Measurements from ENCODE around the gene SNRNP40. TPM values are rescaled to one million over a fixed set of nuclear protein-coding genes. Genes with fewer than 3 reads are reported as not detected.

The SNRNP40 gene
- total and polyA plus RNA-seq, 10 of the 15 experiments (the other 5 are each of a cell fraction or from before 2014, with no cell fraction given), result 34.9 to 212 (median 115) TPM

- Histone ChIP-seq H3K9ac (ENCODE audit: control insufficient read depth, insufficient read depth, low read length) (peak overlapping the region; percentile 97), H3K27me3 (replicated peaks in 1 of 2; ENCODE audit: control insufficient read depth in 2 of 2, insufficient read depth in 2 of 2, low read length in 1 of 2) (no peaks in the 10 kb centered on the region), H3K4me1 (ENCODE audit: control insufficient read depth, insufficient read depth, low read length) (no peaks in the 10 kb centered on the region), H3K4me3 (peak overlapping the region; percentile 96), H3K27ac (ENCODE audit: control insufficient read depth, insufficient read depth) (peak overlapping the region; percentile 88), H3K79me2 (ENCODE audit: control insufficient read depth, insufficient read depth, low read length) (peaks cover 45% of the 10 kb centered on the region), H4K20me1 (ENCODE audit: control insufficient read depth, insufficient read depth) (no peaks in the 10 kb centered on the region), H3K9me3 (replicated peaks; ENCODE audit: control insufficient read depth, insufficient read depth, low read length) (no peaks in the 10 kb centered on the region), H3K36me3 (ENCODE audit: control insufficient read depth in 2 of 2, insufficient read depth in 2 of 2, low read length in 1 of 2) (peaks cover 1 to 23% of the 10 kb centered on the region in 2 experiments; a peak in 3 of 4 replicates), H2AFZ (ENCODE audit: control insufficient read depth, low read depth, low read length) (peak overlapping the region; percentile 85), H3K4me2 (ENCODE audit: control insufficient read depth, insufficient read depth) (peak overlapping the region; percentile 72)
- TSS peak; percentile 80 for BruUV-seq (replicated peaks)
- DNase-seq (ENCODE audit: low read depth, low spot score) (no peak), ATAC-seq (no peak), FAIRE-seq (no peak)
- ChIA-PET RAD21 (ENCODE audit: unreplicated experiment) (interaction anchor here (1.1 to 1.3 kb wide), 3 partner anchors 99 to 253 kb away, joined by 3 to 7 read pairs (median 5); no protein-coding TSS in a partner anchor), SMC1A (ENCODE audit: uncharacterized antibody, unreplicated experiment) (interaction anchor here (0.9 to 1.3 kb wide), 8 partner anchors 12 to 308 kb away, joined by 3 to 5 read pairs (median 4); partner anchors contain the start of gene FABP3), POLR2A (interaction anchor here (0.6 to 1.1 kb wide), 3 partner anchors 17 to 349 kb away, joined by 4 to 5 read pairs (median 4); partner anchors contain the start of gene PEF1), CTCF (interaction anchor here (0.9 to 2.2 kb wide), 6 partner anchors 98 to 450 kb away, joined by 3 to 6 read pairs (median 4); no protein-coding TSS in a partner anchor)
- in situ Hi-C loops (cut with MboI), result no loop called here
- intact Hi-C loops (cut with micrococcal nuclease; ENCODE audit: unreplicated experiment), result loop anchor here (2.0 to 5.0 kb wide), 2 partner anchors 127 to 251 kb away; no protein-coding TSS in a partner anchor
- no peak for TF ChIP-seq ATF2 (IDR thresholded peaks at IDR 0.05; ENCODE audit: low read length)
- TF ChIP-seq SREBF2 (IDR thresholded peaks at IDR 0.05; ENCODE audit: low read length), result no peak
- TF ChIP-seq KLF5 (IDR thresholded peaks at IDR 0.05; ENCODE audit: partially characterized antibody), result no peak
- TF ChIP-seq SPI1 (IDR thresholded peaks at IDR 0.05; ENCODE audit: borderline replicate concordance, insufficient read depth, low read depth, low read length), result no peak
- no peak for TF ChIP-seq NR2C1 (IDR thresholded peaks at IDR 0.05)
- TF ChIP-seq ZNF384 (IDR thresholded peaks at IDR 0.05; ENCODE audit: borderline replicate concordance, low read depth, low read length), result no peak
- no peak for TF ChIP-seq MEF2A (IDR thresholded peaks at IDR 0.05; ENCODE audit: insufficient read depth, low read depth, low read length)
- TF ChIP-seq CEBPB (IDR thresholded peaks at IDR 0.05; ENCODE audit: borderline replicate concordance in 1 of 2, low read depth in 2 of 2, low read length in 2 of 2), result no peak
- TF ChIP-seq POLR2AphosphoS5 (IDR thresholded peaks at IDR 0.05; ENCODE audit: low read length), result no peak
- TF ChIP-seq POU2F2 (IDR thresholded peaks at IDR 0.05; ENCODE audit: borderline replicate concordance, low read depth, low read length), result no peak
- TF ChIP-seq IRF5 (IDR thresholded peaks at IDR 0.05; ENCODE audit: borderline replicate concordance), result no peak
- no peak for TF ChIP-seq ZBTB40 (IDR thresholded peaks at IDR 0.05; ENCODE audit: borderline replicate concordance)
- 0% methylated on average over 17 of the region's 17 CpGs for WGBS (ENCODE audit: insufficient coverage, insufficient replicate concordance, low lambda C conversion rate, missing lambda C conversion rate)
Observed at GRCh38 chr1:31295874-31296485, 608 bp downstream of the SNRNP40 start.

Measured in GM12878 (cell line).